NCI-H774 (cell line): ENCODE measurements around the gene CEP95.

Experiments
- DNase-seq: peaks from one replicate; lab custom pipeline; 2025; lab: John Stamatoyannopoulos, UW

The CEP95 gene

GRCh38 chr17:64496786-64497564 is 9.8 kb upstream of the CEP95 start, which contains the start of gene POLG2:
TSS of gene POLG2 (minus strand) at chr17:64497054. CDS start at chr17:64496968, 86 bp downstream.
- DNase-seq, result peak; percentile 90

GRCh38 chr17:64497565-64498035 is 9.2 kb upstream of the CEP95 start:
- no peak for DNase-seq

DNA sequence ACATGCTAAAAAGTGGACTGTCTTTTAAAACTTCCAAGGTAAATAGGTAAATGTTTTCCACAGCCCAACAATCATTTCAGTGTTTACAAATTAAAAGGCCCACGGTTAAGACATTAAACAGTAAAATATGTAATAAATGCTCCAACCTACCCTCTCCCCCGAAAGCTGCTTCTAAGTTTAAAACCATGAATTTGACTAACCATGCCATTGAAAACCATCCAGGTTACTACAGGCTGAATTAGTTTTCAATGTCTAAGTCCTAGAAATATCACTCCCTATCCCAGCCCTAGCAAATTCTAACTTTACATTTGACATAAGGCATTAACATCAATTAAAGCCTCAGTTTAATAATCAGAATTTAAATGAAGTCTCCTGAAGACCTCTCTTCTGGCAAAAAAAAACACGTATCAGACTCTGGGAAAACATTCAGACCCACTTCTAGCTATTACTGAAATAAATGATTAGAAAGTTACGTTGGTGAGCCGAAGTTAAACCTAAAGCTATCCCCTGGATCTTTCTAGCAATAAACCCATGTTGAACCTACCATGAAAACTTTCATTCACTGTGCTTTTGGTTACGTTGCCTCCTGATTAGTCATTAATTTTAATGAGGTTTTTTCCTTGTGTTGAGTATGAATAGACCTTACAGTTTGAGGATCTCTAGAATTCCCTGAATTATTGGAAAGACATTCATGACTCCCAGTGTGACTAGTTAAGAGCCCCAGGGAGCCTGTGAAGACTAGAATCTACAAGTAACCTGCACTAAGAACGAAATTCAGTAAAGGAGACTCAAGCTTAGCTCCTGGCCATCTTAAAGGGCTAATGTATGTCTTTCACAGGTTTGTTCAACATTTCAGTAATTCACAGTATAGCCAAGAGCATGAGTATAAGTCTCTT is 8.2 kb upstream of the CEP95 start:
- DNase-seq, result no peak

- no peak for DNase-seq
Observed at GRCh38 chr17:64499805-64500486, 6.8 kb upstream of the CEP95 start.

GRCh38 chr17:64500487-64500859 is 6.3 kb upstream of the CEP95 start:
- no peak for DNase-seq

- no peak for DNase-seq
Observed at GRCh38 chr17:64500862-64501765, 5.7 kb upstream of the CEP95 start.

DNA sequence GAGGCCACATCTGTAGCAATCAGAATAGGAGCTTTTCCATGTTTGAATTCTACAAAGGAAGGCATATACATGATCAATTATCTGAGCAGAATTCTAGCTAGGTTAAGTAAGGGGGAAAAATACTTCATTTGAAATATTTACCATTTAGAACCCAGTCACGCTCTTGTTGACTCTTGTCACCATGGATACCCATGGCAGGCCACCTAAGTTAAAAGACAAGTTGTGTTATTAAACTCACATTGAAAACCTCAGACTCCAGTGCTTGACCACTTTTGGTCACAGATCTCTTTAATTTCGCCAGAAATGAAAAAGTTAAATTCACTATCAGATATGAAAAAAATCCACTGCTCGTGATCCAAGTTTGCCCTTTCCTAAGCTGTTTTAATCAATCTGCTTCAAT is 4.8 kb upstream of the CEP95 start:
- no peak for DNase-seq

DNA sequence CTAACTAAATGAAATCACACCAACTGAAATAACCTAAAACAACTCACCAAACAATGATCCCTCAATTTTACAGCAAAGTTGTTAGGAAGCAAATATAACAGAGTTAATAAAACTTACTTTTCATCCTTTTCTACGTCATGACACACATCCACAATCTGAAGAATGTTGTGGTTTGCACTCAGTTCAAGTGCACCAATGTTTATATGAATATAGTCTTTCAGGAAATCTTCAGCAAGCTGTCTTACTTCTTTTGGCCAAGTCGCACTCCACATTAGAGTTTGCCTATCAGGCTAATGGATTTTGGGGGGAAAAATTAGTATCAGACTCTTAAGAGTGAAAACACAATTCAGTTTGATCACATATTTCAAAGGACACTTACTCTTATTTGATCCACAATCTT is 4.0 kb upstream of the CEP95 start:
- no peak for DNase-seq

GRCh38 chr17:64503341-64503740 is 3.4 kb upstream of the CEP95 start:
- no peak for DNase-seq

DNA sequence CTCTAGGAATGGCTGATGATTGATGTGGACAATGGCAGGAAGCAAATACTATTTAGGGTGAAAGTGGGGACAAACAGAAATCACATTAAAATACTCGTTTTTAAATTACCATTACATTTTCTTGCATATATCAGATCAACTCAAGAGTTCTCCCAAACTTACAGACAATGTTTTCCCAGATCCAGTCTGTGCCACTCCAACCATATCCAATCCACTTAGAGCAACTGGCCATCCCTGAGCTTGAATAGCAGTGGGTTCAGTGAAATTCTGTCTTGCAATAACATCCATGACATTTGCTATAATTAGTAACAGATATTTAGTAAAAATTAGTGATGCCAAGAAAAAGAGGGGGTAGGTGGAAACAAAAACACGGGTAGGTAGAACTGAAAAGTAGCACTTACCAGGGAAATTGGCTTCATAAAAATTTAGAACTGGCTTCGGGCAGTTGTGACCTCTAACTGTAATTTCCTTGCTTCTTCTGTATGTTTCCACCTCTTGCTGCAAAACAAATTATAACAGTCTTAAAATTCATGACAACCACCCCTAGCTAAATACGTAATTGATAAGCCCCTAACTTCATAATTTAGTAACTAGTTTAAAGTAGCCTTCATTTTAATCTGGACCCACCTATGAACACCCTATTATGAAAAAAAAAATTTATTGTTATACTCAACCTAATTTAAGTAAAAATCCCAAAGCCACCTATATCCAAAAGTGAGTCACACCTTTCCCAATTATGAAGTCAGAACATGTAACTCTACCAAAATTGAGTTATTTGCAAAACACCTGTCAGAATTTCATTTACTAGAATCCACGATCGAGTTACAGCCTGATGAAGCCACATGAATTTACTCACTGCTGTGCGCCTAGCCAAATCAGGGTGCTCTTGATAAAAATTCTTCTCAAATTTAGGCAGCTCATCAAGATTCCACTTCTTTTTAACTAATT is 2.7 kb upstream of the CEP95 start:
- no peak for DNase-seq

DNA sequence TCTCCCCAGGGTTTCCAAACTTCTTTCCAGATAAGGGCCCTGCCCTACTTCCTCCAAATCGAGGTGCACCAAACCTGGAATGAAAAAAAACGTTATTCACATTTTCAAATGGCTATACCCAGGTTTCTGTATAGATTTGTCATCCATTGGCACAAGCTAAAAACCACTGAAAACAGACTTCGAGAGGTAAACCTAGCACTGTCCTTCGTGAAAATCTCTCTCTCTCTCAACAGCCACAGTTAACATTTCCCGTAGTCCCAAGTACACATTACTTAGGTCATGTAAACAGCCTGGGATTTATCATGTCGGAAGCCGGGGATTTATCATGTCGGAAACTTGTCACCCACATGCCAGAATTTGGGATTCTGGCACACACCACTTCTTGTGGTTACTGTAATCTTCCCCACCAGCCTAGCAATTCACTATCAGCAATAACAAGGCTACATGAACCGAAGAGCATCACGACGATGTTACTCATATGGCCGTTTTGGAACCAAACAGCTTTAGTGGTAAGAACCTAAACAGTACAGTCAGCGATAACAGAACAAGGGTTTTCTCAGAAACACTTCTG is 1.9 kb upstream of the CEP95 start:
- no peak for DNase-seq

GRCh38 chr17:64505340-64506200 is 1.2 kb upstream of the CEP95 start:
- peak; percentile 92 for DNase-seq

DNA sequence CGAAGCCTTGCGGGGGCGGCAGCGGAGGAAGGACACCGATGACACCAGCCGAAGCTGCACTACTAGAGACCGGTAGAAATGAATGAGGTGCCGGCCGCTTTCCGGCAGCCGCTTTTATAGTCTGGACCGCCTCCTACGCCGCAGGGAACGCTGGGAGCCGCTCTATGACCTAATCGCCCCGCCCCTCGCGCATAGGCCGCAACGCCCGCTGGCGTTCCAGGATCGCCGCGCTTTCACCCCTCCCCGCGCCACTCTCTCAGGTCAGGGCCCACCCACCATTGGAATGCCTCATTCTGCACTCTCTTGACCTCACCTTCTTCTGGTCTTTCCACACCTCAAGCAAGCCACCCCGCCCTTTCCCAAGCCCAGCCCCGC is 589 bp upstream of the CEP95 start, which contains the start of gene DDX5:
DDX5 (minus strand) TSS at position 89 of the 375 bp plus-strand sequence. CDS start 170 bp downstream, outside the sequence.
- DNase-seq, result peak; percentile 96

DNA sequence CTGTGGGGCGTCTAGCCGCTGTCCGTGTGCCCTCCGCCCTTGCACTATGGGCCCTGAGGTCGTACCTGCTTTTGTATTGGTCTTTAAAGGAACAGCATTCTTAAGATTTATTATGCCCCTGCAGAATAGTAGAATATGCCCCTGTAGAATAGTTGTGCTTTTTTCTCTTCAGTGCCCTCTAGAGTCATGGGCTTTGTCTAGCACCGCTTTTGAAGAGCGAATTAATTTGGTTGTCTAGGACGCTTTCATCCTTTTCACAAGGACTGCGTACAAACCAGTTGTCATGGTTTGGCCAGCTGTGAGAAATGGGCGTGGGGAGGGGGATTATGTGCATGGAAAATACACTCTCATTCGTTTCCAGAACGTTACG is 621 bp downstream of the CEP95 start:
- peak; percentile 33 for DNase-seq

GRCh38 chr17:64508683-64509082 is 1.9 kb downstream of the CEP95 start:
- no peak for DNase-seq

DNA sequence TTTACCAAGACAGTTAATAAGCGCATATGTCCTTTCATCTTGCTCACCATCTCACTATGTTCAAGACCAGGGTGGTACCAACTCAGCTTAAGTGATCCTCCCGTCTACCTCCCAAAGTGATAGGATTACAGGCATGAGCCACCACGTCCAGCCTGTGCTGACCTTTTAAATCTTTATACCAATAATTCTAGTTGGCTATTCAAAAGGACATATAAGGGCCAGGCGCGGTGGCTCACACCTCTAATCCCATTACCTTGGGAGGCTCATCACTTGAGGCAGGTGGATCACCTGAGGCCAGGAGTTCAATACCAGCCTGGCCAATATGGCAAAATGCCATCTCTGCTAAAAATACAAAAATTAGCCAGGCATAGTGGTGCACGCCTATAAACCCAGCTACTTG is 2.4 kb downstream of the CEP95 start:
- no peak for DNase-seq

GRCh38 chr17:64515419-64515818 is 8.6 kb downstream of the CEP95 start:
- DNase-seq, result no peak

GRCh38 chr17:64515829-64516228 is 9.1 kb downstream of the CEP95 start:
- no peak for DNase-seq

GRCh38 chr17:64519601-64520000 is 12.8 kb downstream of the CEP95 start:
- no peak for DNase-seq
